Mononuclear cell (primary cell): ENCODE measurements around the gene SLX1A. TPM values are rescaled to one million over a fixed set of nuclear protein-coding genes. Genes with fewer than 3 reads are reported as not detected.
A peak's percentile ranks its signal among the peaks of the same experiment; 100 is the strongest.
"Not testable (repeated sequence)": the region's sequence is repeated elsewhere in the genome, so short reads cannot be mapped to it uniquely, and the experiment has no call there.

Experiments
- H3K27me3 ChIP-seq: 2 replicates; pipeline ENCODE4 v1.6.0; 2011; ENCODE audit warnings: low read length, control low read depth; ENCODE audit not compliant: insufficient read depth
- H3K4me1 ChIP-seq: 2 replicates; pipeline ENCODE4 v1.5.1; 2011; ENCODE audit warnings: mild to moderate bottlenecking, low read length, control low read depth; ENCODE audit not compliant: insufficient read depth
- H3K4me3 ChIP-seq: 2 replicates; pipeline ENCODE4 v1.5.1; 2011; ENCODE audit warnings: mild to moderate bottlenecking, low read length, moderate library complexity
- H3K9me3 ChIP-seq: 2 replicates; pipeline ENCODE4 v1.5.1; 2011; ENCODE audit warnings: low read depth, mild to moderate bottlenecking, control low read depth, low read length
- total RNA-seq: library from RNA; depleted of rRNA; stranded (reverse); fragments of >200 nt; gene quantifications from one replicate; pipeline ENCODE4 v1.2.3, GENCODE V29; 2012

SLX1A gene
- total RNA-seq, 1 donor = 22.5 TPM

GRCh38 chr16:30193098-30193497 is 577 bp upstream of the SLX1A start:
- not testable (repeated sequence) for H3K9me3 ChIP-seq, H3K4me1 ChIP-seq, H3K4me3 ChIP-seq, H3K27me3 ChIP-seq

- peak overlapping the region; percentile 20 for H3K4me3 ChIP-seq
- not testable (repeated sequence) for H3K27me3 ChIP-seq, H3K4me1 ChIP-seq, H3K9me3 ChIP-seq
Measured at GRCh38 chr16:30194172-30194925, 674 bp downstream of the SLX1A start.

- not testable (repeated sequence) for H3K9me3 ChIP-seq, H3K27me3 ChIP-seq, H3K4me1 ChIP-seq, H3K4me3 ChIP-seq
Measured at GRCh38 chr16:30197001-30197400, 3.3 kb downstream of the SLX1A start.

GRCh38 chr16:30199049-30199448 is 5.4 kb downstream of the SLX1A start, which contains the start of gene SULT1A3:
Gene SULT1A3 (plus strand): TSS chr16:30199255. CDS start chr16:30200729, 1,474 bp downstream.
- H3K4me3 ChIP-seq, H3K4me1 ChIP-seq, H3K9me3 ChIP-seq, H3K27me3 ChIP-seq: not testable (repeated sequence)

GRCh38 chr16:30199608-30200343 is 6.1 kb downstream of the SLX1A start:
- H3K4me3 ChIP-seq, H3K4me1 ChIP-seq, H3K27me3 ChIP-seq, H3K9me3 ChIP-seq: not testable (repeated sequence)

- H3K9me3 ChIP-seq, H3K4me1 ChIP-seq: not testable (repeated sequence)
- H3K4me3 ChIP-seq = peak overlapping the region; percentile 32
Measured at GRCh38 chr16:30205541-30206236, 12.0 kb downstream of the SLX1A start.

GRCh38 chr16:30206252-30206651 is 12.6 kb downstream of the SLX1A start:
- H3K27me3 ChIP-seq, H3K9me3 ChIP-seq, H3K4me1 ChIP-seq: not testable (repeated sequence)
- H3K4me3 ChIP-seq = peak overlapping the region; percentile 32

More at GRCh38 chr16:30205541-30206236, 12.0 kb downstream of the SLX1A start:
- H3K27me3 ChIP-seq = not testable (repeated sequence)

- not testable (repeated sequence) for H3K4me3 ChIP-seq, H3K4me1 ChIP-seq, H3K9me3 ChIP-seq, H3K27me3 ChIP-seq
Measured at GRCh38 chr16:30207063-30207704, 13.5 kb downstream of the SLX1A start.

- not testable (repeated sequence) for H3K4me3 ChIP-seq, H3K4me1 ChIP-seq
Measured at GRCh38 chr16:30209032-30209431, 15.4 kb downstream of the SLX1A start.

GRCh38 chr16:30211414-30211813 is 17.7 kb downstream of the SLX1A start:
- not testable (repeated sequence) for H3K4me1 ChIP-seq, H3K27me3 ChIP-seq, H3K9me3 ChIP-seq, H3K4me3 ChIP-seq

More at GRCh38 chr16:30209032-30209431, 15.4 kb downstream of the SLX1A start:
- not testable (repeated sequence) for H3K27me3 ChIP-seq, H3K9me3 ChIP-seq

- H3K4me3 ChIP-seq, H3K27me3 ChIP-seq, H3K9me3 ChIP-seq, H3K4me1 ChIP-seq: not testable (repeated sequence)
Measured at GRCh38 chr16:30217082-30217481, 23.4 kb downstream of the SLX1A start.

Other genes starting within 250 kb of the SLX1A start
- 61.1 TPM for gene TMEM219, start 231.8 kb upstream of the SLX1A start, total RNA-seq
- 10.5 TPM for gene TAOK2, start 220.0 kb upstream of the SLX1A start, total RNA-seq
- 3.9 TPM for gene HIRIP3, start 198.3 kb upstream of the SLX1A start, total RNA-seq
- gene INO80E, start 197.6 kb upstream of the SLX1A start, total RNA-seq = 32.0 TPM
- not detected for gene DOC2A, start 182.8 kb upstream of the SLX1A start, total RNA-seq
- gene C16orf92, start 170.7 kb upstream of the SLX1A start, total RNA-seq = not detected
- not detected for gene TLCD3B, start 162.6 kb upstream of the SLX1A start, total RNA-seq
- gene ALDOA, start 128.1 kb upstream of the SLX1A start, total RNA-seq = 343 TPM
- 79.7 TPM for gene PPP4C, start 117.9 kb upstream of the SLX1A start, total RNA-seq
- gene TBX6, start 102.0 kb upstream of the SLX1A start, total RNA-seq = 0.10 TPM
- gene YPEL3, start 97.7 kb upstream of the SLX1A start, total RNA-seq = 66.0 TPM
- 0.31 TPM for gene GDPD3, start 80.3 kb upstream of the SLX1A start, total RNA-seq
- 26.1 TPM for gene MAPK3, start 70.7 kb upstream of the SLX1A start, total RNA-seq
- 361 TPM for gene CORO1A, start 10.3 kb upstream of the SLX1A start, total RNA-seq
- gene BOLA2B, start 209 bp upstream of the SLX1A start, total RNA-seq = 35.4 TPM
- 3.8 TPM for gene SULT1A3, start 5.4 kb downstream of the SLX1A start, total RNA-seq
- gene NPIPB13, start 54.6 kb downstream of the SLX1A start, total RNA-seq = 12.1 TPM
- 21.5 TPM for gene CD2BP2, start 161.4 kb downstream of the SLX1A start, total RNA-seq
- gene TBC1D10B, start 176.6 kb downstream of the SLX1A start, total RNA-seq = 12.0 TPM
- gene MYL11, start 180.9 kb downstream of the SLX1A start, total RNA-seq = 2.1 TPM
- 38.7 TPM for gene SEPTIN1, start 188.7 kb downstream of the SLX1A start, total RNA-seq
- gene ZNF48, start 201.5 kb downstream of the SLX1A start, total RNA-seq = 3.8 TPM
- gene ZNF771, start 213.7 kb downstream of the SLX1A start, total RNA-seq = 1.0 TPM
- gene DCTPP1, start 236.2 kb downstream of the SLX1A start, total RNA-seq = 4.1 TPM